ENCODE measurements around the gene ESPL1. TPM values are rescaled to one million over a fixed set of nuclear protein-coding genes. Genes with fewer than 3 reads are reported as not detected.

The ESPL1 gene
- total RNA-seq, 1 donor from 2014 or later: 0.35 TPM

DNA sequence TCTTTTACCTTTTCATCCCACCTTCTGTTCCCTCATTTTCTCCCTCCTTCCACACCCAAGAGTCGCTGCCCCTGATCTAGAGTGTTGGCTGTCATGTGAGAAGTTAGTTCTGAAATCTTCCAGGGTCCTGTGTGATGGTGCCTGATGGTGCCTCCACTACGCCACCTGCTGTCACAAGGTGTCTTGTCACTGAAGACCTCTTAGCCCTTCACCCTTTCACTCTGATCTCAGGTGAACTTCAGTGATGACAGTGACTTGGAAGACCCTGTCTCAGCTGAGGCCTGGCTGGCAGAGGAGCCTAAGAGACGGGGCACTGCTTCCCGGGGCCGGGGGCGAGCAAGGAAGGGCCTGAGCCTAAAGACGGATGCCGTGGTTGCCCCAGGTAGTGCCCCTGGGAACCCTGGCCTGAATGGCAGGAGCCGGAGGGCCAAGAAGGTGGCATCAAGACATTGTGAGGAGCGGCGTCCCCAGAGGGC, 19.7 kb downstream of the ESPL1 start:
- H3K27ac ChIP-seq: no peak overlapping the region
- ATAC-seq: peak; percentile 87
- no peaks in the 10 kb centered on the region for H3K27me3 ChIP-seq

DNA sequence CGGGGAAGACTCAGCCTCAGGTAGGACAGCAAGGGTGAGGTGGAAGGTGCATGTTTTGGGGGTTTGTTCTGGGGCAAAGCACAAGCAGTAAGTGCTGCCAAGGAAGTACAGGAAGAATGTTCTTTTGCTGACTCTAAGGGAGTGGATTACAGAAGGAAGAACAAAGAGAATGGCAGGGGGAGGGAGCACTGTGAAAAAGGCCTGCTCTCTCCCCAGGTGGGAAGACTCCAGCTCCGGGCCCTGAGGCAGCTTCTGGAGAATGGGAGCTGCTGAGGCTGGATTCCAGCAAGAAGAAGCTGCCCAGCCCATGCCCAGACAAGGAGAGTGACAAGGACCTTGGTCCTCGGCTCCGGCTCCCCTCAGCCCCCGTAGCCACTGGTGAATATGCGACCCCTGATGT, 20.2 kb downstream of the ESPL1 start:
- no peak overlapping the region for H3K4me3 ChIP-seq
- no peak for DNase-seq
- intact Hi-C loops (cut with DNase I): loop anchor here (10.0 kb wide), 1 partner anchor 74 kb away; no protein-coding TSS in a partner anchor
- H3K9me3 ChIP-seq: no peaks in the 10 kb centered on the region
- TF ChIP-seq, protein P1, sequence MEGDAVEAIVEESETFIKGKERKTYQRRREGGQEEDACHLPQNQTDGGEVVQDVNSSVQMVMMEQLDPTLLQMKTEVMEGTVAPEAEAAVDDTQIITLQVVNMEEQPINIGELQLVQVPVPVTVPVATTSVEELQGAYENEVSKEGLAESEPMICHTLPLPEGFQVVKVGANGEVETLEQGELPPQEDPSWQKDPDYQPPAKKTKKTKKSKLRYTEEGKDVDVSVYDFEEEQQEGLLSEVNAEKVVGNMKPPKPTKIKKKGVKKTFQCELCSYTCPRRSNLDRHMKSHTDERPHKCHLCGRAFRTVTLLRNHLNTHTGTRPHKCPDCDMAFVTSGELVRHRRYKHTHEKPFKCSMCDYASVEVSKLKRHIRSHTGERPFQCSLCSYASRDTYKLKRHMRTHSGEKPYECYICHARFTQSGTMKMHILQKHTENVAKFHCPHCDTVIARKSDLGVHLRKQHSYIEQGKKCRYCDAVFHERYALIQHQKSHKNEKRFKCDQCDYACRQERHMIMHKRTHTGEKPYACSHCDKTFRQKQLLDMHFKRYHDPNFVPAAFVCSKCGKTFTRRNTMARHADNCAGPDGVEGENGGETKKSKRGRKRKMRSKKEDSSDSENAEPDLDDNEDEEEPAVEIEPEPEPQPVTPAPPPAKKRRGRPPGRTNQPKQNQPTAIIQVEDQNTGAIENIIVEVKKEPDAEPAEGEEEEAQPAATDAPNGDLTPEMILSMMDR (IDR thresholded peaks at IDR 0.05): no peak
- H3K27ac ChIP-seq: no peak overlapping the region
- no peaks in the 10 kb centered on the region for H3K27me3 ChIP-seq
- H3K4me1 ChIP-seq: no peaks in the 10 kb centered on the region
- H3K36me3 ChIP-seq: no peaks in the 10 kb centered on the region
- ATAC-seq: no peak

More for the DNA sequence above, 19.7 kb downstream of the ESPL1 start:
- Histone ChIP-seq H3K4me3 (no peak overlapping the region), H3K4me1 (no peaks in the 10 kb centered on the region), H3K9me3 (no peaks in the 10 kb centered on the region), H3K36me3 (no peaks in the 10 kb centered on the region)
- DNase-seq: peak; percentile 79
- TF ChIP-seq, protein P1 (IDR thresholded peaks at IDR 0.05): peak; percentile 63
- intact Hi-C loops (cut with DNase I): loop anchor here (10.0 kb wide), 1 partner anchor 73 kb away; no protein-coding TSS in a partner anchor

DNA sequence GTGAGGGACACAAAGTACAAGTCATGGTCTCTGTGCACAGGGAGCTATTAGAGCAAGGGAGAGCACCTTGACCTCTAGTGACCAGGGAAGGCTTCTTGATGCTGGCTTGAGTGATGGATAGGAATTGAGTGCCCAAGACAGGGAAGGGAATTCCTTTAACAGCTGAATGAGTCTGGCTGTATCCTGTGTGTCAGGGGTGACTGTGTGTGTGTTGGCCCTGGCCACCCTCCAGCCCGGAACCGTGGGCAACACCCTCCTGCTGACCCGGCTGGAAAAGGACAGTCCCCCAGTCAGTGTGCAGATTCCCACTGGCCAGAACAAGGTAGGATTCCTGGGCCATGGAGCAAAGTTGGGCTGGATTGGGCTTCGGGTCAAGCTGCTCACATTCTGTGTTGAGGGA, 21.8 kb downstream of the ESPL1 start:
- H3K36me3 ChIP-seq: no peaks in the 10 kb centered on the region
- DNase-seq (no peak), ATAC-seq (no peak)
- no peaks in the 10 kb centered on the region for H3K9me3 ChIP-seq
- intact Hi-C loops (cut with DNase I): loop anchor here (10.0 kb wide), 1 partner anchor 75 kb away; no protein-coding TSS in a partner anchor
- H3K4me1 ChIP-seq: no peaks in the 10 kb centered on the region
- TF ChIP-seq, protein P1 (IDR thresholded peaks at IDR 0.05): no peak
- H3K27ac ChIP-seq: no peak overlapping the region
- H3K4me3 ChIP-seq: no peak overlapping the region
- H3K27me3 ChIP-seq: no peaks in the 10 kb centered on the region

DNA sequence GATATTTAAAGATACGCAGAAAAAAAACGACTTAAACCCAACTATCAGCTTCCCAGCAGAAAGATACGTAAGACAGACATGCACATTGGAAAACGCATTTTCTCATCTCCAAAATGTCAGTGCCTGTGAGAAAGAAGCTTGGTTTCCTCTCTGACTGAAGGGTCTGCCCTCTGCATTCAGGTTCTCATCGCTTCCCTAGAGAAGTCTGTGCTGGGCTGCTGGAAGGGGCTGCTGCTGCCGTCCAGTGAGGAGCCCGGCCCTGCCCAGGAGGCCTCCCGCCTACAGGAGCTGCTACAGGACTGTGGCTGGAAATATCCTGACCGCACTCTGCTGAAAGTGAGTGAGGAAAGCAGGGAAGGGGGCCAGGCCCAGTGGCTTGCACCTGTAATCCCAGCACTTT, 22.6 kb downstream of the ESPL1 start:
- Histone ChIP-seq H3K4me1 (no peaks in the 10 kb centered on the region), H3K27me3 (no peaks in the 10 kb centered on the region), H3K4me3 (no peak overlapping the region), H3K27ac (no peak overlapping the region), H3K36me3 (no peaks in the 10 kb centered on the region), H3K9me3 (no peaks in the 10 kb centered on the region)
- ATAC-seq: no peak
- TF ChIP-seq, protein P1 (IDR thresholded peaks at IDR 0.05): no peak
- no peak for DNase-seq
- intact Hi-C loops (cut with DNase I): no loop called here

DNA sequence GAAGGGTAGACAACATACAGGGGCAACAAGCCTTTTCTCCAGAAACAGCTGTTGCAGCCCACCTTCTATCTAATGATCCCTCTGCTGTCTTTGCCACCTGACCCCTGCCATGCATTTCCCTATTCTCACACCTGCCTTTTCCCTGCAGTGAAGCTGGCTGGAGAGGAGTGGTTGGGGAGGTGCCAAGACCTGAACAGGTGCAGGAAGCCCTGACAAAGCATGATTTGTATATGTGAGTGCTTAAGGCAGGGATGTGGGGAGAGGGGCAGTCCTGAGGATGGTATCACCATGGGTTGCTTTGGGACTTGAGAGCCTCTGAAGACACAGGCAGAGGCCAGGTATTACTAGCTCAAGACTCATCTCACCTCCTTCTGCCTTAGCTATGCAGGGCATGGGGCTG, 24.3 kb downstream of the ESPL1 start:
- TF ChIP-seq, protein P1 (IDR thresholded peaks at IDR 0.05): no peak
- DNase-seq: no peak
- peaks cover 13% of the 10 kb centered on the region for H3K4me1 ChIP-seq
- H3K27ac ChIP-seq: no peak overlapping the region
- intact Hi-C loops (cut with DNase I): no loop called here
- H3K27me3 ChIP-seq: no peaks in the 10 kb centered on the region
- H3K9me3 ChIP-seq: no peaks in the 10 kb centered on the region
- ATAC-seq: no peak
- H3K4me3 ChIP-seq: no peak overlapping the region
- H3K36me3 ChIP-seq: no peaks in the 10 kb centered on the region

All from upper lobe of right lung (tissue), 1 donor.